ENCODE data around the gene EGFR.

- TF ChIP-seq CTCF (conservative IDR thresholded peaks at IDR 0.05; ENCODE audit: low read depth, low read length) (no peak), EZH2 (IDR thresholded peaks at IDR 0.05; ENCODE audit: low read length, unreplicated experiment) (no peak), EZH2phosphoT487 (IDR thresholded peaks at IDR 0.05; ENCODE audit: borderline replicate concordance, low read length) (no peak)
Observed at GRCh38 chr7:55104123-55104522, 85.3 kb downstream of the EGFR start.
